ENCODE data around the gene WDR49.

DNA sequence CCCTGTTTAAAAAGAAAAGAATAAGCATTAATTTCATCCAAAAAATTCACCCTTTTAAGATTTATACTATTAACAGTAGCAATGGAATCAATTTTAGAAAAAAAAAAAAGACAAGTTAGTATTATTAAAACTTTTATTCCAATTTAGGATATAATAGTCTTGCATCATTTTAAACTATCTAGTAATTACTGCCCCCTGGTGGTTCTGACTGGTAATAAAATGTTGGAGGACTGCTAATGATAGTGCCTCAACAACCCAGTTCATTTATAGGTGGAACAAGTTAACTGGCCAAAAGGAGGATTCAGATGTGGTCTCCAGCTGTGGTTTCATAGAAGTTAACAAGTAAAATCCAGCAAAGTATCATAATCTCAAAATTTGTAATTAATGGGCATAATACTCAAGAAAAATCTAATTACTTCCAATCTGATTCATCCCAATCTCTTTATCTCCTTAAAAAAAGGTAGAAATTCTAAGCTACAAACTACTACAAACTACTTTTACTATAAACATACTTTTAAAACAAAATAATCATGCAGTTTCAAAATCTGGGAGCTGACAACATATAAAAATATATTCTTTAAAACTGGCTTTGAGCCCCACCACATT is 30.7 kb upstream of the WDR49 start:
- no peak for TF ChIP-seq ZNF140 (tag by site-specific recombination; IDR thresholded peaks at IDR 0.05)
- TF ChIP-seq, protein P1, sequence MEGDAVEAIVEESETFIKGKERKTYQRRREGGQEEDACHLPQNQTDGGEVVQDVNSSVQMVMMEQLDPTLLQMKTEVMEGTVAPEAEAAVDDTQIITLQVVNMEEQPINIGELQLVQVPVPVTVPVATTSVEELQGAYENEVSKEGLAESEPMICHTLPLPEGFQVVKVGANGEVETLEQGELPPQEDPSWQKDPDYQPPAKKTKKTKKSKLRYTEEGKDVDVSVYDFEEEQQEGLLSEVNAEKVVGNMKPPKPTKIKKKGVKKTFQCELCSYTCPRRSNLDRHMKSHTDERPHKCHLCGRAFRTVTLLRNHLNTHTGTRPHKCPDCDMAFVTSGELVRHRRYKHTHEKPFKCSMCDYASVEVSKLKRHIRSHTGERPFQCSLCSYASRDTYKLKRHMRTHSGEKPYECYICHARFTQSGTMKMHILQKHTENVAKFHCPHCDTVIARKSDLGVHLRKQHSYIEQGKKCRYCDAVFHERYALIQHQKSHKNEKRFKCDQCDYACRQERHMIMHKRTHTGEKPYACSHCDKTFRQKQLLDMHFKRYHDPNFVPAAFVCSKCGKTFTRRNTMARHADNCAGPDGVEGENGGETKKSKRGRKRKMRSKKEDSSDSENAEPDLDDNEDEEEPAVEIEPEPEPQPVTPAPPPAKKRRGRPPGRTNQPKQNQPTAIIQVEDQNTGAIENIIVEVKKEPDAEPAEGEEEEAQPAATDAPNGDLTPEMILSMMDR (tag by site-specific recombination; IDR thresholded peaks at IDR 0.05): no peak
- TF ChIP-seq ZNF664 (tag by site-specific recombination; IDR thresholded peaks at IDR 0.05): no peak
- TF ChIP-seq, protein P2, sequence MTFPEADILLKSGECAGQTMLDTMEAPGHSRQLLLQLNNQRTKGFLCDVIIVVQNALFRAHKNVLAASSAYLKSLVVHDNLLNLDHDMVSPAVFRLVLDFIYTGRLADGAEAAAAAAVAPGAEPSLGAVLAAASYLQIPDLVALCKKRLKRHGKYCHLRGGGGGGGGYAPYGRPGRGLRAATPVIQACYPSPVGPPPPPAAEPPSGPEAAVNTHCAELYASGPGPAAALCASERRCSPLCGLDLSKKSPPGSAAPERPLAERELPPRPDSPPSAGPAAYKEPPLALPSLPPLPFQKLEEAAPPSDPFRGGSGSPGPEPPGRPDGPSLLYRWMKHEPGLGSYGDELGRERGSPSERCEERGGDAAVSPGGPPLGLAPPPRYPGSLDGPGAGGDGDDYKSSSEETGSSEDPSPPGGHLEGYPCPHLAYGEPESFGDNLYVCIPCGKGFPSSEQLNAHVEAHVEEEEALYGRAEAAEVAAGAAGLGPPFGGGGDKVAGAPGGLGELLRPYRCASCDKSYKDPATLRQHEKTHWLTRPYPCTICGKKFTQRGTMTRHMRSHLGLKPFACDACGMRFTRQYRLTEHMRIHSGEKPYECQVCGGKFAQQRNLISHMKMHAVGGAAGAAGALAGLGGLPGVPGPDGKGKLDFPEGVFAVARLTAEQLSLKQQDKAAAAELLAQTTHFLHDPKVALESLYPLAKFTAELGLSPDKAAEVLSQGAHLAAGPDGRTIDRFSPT (tag by site-specific recombination; IDR thresholded peaks at IDR 0.05): no peak
- TF ChIP-seq ZBTB21 (tag by site-specific recombination; IDR thresholded peaks at IDR 0.05): no peak
- TF ChIP-seq, protein P3, sequence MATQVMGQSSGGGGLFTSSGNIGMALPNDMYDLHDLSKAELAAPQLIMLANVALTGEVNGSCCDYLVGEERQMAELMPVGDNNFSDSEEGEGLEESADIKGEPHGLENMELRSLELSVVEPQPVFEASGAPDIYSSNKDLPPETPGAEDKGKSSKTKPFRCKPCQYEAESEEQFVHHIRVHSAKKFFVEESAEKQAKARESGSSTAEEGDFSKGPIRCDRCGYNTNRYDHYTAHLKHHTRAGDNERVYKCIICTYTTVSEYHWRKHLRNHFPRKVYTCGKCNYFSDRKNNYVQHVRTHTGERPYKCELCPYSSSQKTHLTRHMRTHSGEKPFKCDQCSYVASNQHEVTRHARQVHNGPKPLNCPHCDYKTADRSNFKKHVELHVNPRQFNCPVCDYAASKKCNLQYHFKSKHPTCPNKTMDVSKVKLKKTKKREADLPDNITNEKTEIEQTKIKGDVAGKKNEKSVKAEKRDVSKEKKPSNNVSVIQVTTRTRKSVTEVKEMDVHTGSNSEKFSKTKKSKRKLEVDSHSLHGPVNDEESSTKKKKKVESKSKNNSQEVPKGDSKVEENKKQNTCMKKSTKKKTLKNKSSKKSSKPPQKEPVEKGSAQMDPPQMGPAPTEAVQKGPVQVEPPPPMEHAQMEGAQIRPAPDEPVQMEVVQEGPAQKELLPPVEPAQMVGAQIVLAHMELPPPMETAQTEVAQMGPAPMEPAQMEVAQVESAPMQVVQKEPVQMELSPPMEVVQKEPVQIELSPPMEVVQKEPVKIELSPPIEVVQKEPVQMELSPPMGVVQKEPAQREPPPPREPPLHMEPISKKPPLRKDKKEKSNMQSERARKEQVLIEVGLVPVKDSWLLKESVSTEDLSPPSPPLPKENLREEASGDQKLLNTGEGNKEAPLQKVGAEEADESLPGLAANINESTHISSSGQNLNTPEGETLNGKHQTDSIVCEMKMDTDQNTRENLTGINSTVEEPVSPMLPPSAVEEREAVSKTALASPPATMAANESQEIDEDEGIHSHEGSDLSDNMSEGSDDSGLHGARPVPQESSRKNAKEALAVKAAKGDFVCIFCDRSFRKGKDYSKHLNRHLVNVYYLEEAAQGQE (tag by site-specific recombination; IDR thresholded peaks at IDR 0.05): no peak
- TF ChIP-seq, protein P4, sequence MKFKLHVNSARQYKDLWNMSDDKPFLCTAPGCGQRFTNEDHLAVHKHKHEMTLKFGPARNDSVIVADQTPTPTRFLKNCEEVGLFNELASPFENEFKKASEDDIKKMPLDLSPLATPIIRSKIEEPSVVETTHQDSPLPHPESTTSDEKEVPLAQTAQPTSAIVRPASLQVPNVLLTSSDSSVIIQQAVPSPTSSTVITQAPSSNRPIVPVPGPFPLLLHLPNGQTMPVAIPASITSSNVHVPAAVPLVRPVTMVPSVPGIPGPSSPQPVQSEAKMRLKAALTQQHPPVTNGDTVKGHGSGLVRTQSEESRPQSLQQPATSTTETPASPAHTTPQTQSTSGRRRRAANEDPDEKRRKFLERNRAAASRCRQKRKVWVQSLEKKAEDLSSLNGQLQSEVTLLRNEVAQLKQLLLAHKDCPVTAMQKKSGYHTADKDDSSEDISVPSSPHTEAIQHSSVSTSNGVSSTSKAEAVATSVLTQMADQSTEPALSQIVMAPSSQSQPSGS (tag by site-specific recombination; IDR thresholded peaks at IDR 0.05; ENCODE audit: low read depth): no peak
- TF ChIP-seq, protein P5, sequence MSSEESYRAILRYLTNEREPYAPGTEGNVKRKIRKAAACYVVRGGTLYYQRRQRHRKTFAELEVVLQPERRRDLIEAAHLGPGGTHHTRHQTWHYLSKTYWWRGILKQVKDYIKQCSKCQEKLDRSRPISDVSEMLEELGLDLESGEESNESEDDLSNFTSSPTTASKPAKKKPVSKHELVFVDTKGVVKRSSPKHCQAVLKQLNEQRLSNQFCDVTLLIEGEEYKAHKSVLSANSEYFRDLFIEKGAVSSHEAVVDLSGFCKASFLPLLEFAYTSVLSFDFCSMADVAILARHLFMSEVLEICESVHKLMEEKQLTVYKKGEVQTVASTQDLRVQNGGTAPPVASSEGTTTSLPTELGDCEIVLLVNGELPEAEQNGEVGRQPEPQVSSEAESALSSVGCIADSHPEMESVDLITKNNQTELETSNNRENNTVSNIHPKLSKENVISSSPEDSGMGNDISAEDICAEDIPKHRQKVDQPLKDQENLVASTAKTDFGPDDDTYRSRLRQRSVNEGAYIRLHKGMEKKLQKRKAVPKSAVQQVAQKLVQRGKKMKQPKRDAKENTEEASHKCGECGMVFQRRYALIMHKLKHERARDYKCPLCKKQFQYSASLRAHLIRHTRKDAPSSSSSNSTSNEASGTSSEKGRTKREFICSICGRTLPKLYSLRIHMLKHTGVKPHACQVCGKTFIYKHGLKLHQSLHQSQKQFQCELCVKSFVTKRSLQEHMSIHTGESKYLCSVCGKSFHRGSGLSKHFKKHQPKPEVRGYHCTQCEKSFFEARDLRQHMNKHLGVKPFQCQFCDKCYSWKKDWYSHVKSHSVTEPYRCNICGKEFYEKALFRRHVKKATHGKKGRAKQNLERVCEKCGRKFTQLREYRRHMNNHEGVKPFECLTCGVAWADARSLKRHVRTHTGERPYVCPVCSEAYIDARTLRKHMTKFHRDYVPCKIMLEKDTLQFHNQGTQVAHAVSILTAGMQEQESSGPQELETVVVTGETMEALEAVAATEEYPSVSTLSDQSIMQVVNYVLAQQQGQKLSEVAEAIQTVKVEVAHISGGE (tag by site-specific recombination; conservative IDR thresholded peaks at IDR 0.05; ENCODE audit: low read depth): no peak
- no peak for TF ChIP-seq SALL2 (tag by site-specific recombination; IDR thresholded peaks at IDR 0.05; ENCODE audit: borderline replicate concordance)
- no peak for TF ChIP-seq HOXC10 (CRISPR knock-in tag; IDR thresholded peaks at IDR 0.05)
- no peak for TF ChIP-seq ZNF707 (tag by site-specific recombination; IDR thresholded peaks at IDR 0.05)
- TF ChIP-seq, protein P6, sequence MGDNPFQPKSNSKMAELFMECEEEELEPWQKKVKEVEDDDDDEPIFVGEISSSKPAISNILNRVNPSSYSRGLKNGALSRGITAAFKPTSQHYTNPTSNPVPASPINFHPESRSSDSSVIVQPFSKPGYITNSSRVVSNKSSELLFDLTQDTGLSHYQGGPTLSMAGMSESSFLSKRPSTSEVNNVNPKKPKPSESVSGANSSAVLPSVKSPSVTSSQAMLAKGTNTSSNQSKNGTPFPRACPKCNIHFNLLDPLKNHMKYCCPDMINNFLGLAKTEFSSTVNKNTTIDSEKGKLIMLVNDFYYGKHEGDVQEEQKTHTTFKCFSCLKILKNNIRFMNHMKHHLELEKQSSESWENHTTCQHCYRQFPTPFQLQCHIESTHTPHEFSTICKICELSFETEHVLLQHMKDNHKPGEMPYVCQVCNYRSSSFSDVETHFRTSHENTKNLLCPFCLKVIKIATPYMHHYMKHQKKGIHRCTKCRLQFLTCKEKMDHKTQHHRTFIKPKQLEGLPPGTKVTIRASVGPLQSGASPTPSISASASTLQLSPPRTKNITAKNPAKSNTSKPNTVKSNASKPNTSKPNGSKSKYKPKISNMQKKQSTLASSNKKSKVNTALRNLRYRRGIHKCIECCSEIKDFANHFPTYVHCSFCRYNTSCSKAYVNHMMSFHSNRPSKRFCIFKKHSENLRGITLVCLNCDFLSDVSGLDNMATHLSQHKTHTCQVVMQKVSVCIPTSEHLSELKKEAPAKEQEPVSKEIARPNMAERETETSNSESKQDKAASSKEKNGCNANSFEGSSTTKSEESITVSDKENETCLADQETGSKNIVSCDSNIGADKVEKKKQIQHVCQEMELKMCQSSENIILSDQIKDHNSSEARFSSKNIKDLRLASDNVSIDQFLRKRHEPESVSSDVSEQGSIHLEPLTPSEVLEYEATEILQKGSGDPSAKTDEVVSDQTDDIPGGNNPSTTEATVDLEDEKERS (tag by site-specific recombination; IDR thresholded peaks at IDR 0.05): no peak

All from HEK293 (cell line).